Measurements from ENCODE around the gene ADAT3.

- no peak for TF ChIP-seq CTCF (conservative IDR thresholded peaks at IDR 0.05; ENCODE audit: low read length)
- no peak for TF ChIP-seq EZH2phosphoT487 (IDR thresholded peaks at IDR 0.05; ENCODE audit: borderline replicate concordance, low read depth, low read length)
Measured at GRCh38 chr19:1860042-1860775, 45.0 kb upstream of the ADAT3 start.

Data from OCI-LY7 (cell line).